ENCODE results near the gene UCN2.

UCN2 gene

DNA sequence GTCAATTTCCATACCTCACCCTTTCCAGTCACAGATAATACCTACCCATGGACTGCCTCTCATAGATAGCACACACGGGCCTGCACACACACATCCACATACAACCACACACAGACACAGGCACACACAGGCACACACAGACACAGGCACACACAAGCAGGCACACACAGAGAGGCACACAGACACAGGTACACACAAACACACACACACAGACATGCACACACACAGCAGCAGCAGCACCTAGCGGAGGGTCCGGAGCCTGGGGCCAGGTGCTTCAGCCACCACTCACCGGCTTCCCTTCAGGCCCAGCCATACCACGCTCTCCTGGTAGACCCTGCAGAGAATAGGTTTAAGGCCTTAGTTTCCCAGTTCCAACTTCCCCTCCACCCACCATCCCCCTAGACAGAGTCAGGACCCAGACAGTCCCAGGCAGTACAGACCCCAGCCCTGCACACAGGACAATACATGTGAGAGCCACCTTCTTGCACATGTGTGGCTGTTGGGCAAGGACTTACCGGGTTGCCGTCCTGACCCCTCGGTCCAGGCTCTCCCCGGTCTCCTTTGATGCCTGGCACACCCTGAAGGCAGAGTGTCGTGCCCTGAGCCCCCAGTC, 10.5 kb upstream of the UCN2 start:
- no peak for TF ChIP-seq ZNF274 (IDR thresholded peaks at IDR 0.05; ENCODE audit: low read depth, low read length)
- H3K4me3 ChIP-seq (ENCODE audit: low read length) = no peak overlapping the region

DNA sequence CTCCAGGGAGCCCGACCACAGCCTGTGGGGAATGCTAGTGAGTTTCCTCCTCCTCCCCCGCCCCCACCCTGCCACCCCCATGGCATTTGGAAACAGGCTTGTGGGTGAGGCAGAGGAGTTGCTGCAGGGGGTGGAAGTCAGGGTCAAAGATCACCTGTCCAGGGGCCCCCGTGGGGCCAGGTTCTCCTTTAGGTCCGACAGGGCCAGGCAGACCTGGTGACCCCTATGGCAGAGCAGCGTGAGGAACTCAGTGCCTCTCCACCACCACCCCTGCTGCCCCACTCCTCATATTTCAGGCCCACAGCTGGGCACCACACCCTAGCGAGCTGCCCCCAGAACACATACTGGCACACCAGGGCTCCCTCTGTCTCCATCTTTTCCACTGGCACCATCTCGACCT, 8.9 kb upstream of the UCN2 start:
- no peak overlapping the region for H3K4me3 ChIP-seq (ENCODE audit: low read length)
- TF ChIP-seq ZNF274 (IDR thresholded peaks at IDR 0.05; ENCODE audit: low read depth, low read length) = no peak

DNA sequence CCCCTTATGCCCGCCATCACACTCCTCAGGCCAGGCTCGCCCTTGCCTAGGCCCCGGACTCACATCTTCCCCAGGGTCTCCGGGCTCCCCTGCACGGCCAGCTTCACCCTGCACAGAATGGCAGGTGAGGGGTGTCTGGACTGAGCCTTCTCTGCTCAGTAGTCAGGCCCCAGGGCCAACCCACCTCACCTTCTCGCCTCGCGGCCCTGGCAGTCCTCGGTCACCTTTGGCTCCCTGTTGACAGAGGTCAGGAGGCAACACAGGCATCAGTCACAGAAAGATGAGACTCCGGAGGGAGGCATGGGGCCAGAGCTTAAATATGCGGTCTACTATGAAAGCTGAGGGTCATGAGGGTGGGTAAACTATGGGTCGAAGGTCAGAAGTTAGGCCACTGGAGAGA, 8.4 kb upstream of the UCN2 start:
- no peak for TF ChIP-seq ZNF274 (IDR thresholded peaks at IDR 0.05; ENCODE audit: low read depth, low read length)
- no peak overlapping the region for H3K4me3 ChIP-seq (ENCODE audit: low read length)

GRCh38 chr3:48569808-48570450, 6.3 kb upstream of the UCN2 start:
- TF ChIP-seq ZNF274 (IDR thresholded peaks at IDR 0.05; ENCODE audit: low read depth, low read length) = no peak
- no peak overlapping the region for H3K4me3 ChIP-seq (ENCODE audit: low read length)

DNA sequence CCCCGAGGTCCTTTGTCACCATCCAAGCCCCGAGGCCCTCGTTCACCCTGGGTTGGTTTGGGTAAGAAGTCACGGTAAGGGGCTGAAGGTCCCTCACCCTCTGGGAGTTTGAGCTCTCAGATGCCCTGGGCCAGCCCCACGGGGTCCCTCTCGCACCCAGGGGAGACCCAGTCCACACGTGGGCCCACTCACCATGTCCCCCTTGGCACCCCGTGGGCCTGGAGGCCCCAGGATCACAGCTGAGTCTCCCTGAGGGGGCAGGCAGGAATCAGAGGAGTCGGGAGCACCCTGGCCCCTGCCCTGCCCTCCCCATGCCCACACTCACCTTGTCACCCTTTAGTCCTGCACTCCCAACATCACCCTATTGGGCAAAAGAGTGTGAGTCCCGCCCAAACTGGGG, 5.8 kb upstream of the UCN2 start:
- no peak overlapping the region for H3K4me3 ChIP-seq (ENCODE audit: low read length)
- TF ChIP-seq ZNF274 (IDR thresholded peaks at IDR 0.05; ENCODE audit: low read depth, low read length) = no peak

GRCh38 chr3:48568476-48568875, 4.9 kb upstream of the UCN2 start:
- no peak for TF ChIP-seq ZNF274 (IDR thresholded peaks at IDR 0.05; ENCODE audit: low read depth, low read length)
- H3K4me3 ChIP-seq (ENCODE audit: low read length) = no peak overlapping the region

DNA sequence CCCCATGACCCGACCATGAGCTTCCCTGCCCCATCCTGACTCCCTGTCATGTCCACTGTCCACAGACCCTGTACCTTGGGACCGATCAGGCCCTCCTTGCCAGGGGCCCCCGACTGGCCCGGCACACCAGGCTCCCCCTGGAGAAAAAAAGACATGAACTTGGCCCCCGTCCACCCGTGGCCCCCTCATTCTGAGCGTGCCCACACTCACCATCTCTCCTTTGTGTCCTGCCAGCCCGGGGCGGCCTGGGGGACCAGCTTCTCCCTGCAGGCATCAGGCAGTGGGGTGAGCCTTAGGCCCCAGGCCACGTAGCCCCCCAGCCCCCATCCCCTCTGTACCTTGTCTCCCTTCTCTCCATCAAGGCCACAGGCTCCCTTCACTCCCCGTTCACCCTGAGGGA, 3.9 kb upstream of the UCN2 start:
- TF ChIP-seq ZNF274 (IDR thresholded peaks at IDR 0.05; ENCODE audit: low read depth, low read length) = no peak

GRCh38 chr3:48567090-48567489, 3.5 kb upstream of the UCN2 start:
- no peak for TF ChIP-seq ZNF274 (IDR thresholded peaks at IDR 0.05; ENCODE audit: low read depth, low read length)
- no peak overlapping the region for H3K4me3 ChIP-seq (ENCODE audit: low read length)

More for the DNA sequence above, 3.9 kb upstream of the UCN2 start:
- H3K4me3 ChIP-seq (ENCODE audit: low read length) = no peak overlapping the region

- no peak for TF ChIP-seq ZNF274 (IDR thresholded peaks at IDR 0.05; ENCODE audit: low read depth, low read length)
- no peak overlapping the region for H3K4me3 ChIP-seq (ENCODE audit: low read length)
These were observed 2.8 kb upstream of the UCN2 start for GRCh38 chr3:48566401-48566760.

DNA sequence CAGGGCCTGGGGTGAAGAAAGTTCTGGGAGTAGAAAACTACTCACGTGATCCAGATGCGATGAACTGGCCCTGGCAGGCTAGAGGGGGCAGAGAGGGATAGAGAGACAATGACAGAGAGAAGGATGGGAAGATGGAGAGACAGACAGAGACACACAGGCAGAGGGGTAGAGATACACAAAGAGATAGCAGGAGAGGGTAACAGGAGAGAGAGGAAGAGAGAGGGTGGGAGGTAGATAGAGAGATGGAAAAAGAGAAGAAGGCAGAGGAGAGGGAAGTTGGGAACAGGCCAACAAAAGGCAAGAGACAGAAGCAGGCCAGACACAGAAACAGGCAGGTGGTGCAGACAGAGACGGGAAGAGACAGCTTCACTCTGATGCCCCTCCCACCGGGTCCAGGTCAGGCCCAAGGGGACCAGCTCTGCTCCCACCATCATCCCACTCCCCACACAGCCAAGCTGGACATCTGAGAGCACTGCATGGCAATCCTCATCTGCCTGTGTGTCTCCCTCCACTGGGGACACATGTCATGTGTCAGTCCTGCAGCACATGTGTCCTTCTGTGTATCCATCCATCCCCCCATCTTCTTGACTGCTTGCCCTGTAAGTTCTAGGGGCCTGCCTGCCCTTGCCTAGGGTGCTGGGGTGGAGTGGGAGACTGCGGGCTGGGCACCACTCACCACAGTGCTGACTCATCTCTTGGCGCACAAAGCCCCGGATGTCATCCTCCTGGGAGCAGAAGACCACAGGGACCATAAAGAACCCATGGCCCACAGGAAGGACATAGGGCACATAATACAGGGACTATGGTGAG, 2.2 kb upstream of the UCN2 start:
- H3K4me3 ChIP-seq (ENCODE audit: low read length) = no peak overlapping the region
- no peak for TF ChIP-seq ZNF274 (IDR thresholded peaks at IDR 0.05; ENCODE audit: low read depth, low read length)

- TF ChIP-seq ZNF274 (IDR thresholded peaks at IDR 0.05; ENCODE audit: low read depth, low read length) = no peak
- H3K4me3 ChIP-seq (ENCODE audit: low read length) = no peak overlapping the region
These were observed 1.6 kb upstream of the UCN2 start for GRCh38 chr3:48565186-48565585.

- no peak for TF ChIP-seq ZNF274 (IDR thresholded peaks at IDR 0.05; ENCODE audit: low read depth, low read length)
- no peak overlapping the region for H3K4me3 ChIP-seq (ENCODE audit: low read length)
These were observed 1.1 kb upstream of the UCN2 start for GRCh38 chr3:48564667-48565066.

GRCh38 chr3:48564022-48564421, 441 bp upstream of the UCN2 start:
- no peak for TF ChIP-seq ZNF274 (IDR thresholded peaks at IDR 0.05; ENCODE audit: low read depth, low read length)
- no peak overlapping the region for H3K4me3 ChIP-seq (ENCODE audit: low read length)

DNA sequence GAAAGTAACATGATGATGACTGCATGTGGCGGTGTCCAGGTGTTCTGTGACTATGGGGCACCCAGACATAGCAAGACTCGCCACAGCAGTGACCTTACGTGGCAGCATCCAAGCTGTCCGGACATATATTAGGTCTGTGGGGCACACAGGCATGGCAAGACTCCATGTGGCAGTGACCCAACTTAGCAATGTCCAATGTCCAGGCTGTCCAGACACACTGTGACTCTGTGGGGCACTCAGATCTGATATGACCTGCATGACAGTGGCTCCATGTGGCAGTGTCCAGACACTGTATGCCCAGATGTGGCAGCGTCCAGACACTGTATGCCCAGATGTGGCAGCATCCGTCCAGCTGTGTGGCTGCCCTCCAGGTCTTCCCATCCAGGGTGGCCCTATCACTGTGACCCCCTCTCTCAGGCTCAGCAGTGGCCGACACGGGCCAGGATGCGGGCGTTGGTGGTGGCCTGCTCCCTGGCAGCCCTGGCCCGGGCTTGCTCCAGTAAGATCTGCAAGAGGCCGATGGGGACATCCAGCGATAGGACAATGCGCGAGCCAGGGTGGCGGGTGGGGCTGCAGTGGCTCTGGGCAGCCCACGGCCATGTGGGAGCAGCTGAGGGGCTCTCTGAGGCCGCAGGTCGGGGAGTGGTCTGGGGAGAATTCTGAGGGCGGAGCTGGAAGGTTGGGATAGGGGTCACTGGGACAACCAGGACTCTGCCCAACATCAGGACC, 1.1 kb downstream of the UCN2 start:
- H3K4me3 ChIP-seq (ENCODE audit: low read length) = no peak overlapping the region
- no peak for TF ChIP-seq ZNF274 (IDR thresholded peaks at IDR 0.05; ENCODE audit: low read depth, low read length)
